ENCODE measurements around the gene ELF4.

The ELF4 gene

DNA sequence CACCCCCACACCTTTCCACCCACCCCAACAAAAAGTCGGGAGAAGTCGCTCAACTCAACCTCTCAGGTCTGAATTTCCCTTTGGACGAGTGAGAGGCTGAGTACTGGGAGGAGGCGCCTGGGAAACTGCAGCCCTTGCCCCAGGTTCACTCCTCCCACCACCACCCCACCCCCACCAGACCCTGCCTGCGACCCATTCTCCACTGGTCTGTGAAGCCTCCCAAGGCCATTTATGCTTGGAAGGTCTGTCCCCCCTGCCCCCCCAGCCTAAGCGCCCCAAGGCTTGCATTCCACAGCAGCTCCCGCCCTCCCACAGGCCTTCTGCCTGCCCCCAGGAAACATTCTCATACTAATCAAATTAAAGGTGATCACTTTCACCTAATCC is 27.2 kb downstream of the ELF4 start:
- DNase-seq = no peak

DNA sequence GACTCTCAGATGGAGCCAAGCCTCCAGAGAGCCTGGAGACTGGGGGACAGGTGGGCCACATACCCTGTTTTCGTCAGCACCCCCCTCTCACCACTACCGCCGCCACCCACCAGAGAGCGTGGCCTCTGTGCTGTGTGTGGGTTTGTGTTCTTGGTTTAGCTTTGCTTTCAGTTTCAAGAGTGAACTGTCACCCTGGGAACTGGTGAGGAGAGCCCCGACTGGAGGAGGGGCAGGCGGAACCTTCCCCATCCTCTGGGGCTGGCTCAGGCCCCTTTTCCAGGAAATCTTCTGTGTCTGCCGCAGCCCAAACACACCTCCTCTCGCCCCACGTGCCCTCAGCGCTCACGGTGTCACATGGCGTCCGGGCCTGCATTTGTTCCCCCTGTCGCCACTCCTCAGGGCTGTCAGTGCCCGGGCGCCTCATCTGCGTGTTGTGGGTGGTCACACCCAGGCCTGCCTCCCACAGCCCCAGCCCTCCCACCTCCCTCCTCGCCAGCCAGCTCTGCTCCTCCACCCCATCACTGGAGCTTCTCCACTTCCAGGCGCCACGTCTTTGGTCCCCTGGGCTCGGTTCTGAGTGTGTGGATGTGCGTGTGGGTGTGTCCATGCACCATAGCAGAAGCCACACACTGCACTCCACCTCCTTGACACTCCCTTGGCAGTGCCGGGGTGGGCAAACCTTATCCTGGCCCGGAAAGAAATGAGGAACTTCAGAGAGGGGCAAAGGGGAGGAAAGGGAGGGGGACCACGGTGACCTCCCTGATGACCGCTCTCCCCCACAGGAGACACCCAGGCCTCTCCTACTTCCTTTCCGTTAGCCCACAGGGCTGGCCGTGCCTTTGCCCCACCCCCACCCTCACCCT is 27.8 kb downstream of the ELF4 start:
- DNase-seq = no peak

DNA sequence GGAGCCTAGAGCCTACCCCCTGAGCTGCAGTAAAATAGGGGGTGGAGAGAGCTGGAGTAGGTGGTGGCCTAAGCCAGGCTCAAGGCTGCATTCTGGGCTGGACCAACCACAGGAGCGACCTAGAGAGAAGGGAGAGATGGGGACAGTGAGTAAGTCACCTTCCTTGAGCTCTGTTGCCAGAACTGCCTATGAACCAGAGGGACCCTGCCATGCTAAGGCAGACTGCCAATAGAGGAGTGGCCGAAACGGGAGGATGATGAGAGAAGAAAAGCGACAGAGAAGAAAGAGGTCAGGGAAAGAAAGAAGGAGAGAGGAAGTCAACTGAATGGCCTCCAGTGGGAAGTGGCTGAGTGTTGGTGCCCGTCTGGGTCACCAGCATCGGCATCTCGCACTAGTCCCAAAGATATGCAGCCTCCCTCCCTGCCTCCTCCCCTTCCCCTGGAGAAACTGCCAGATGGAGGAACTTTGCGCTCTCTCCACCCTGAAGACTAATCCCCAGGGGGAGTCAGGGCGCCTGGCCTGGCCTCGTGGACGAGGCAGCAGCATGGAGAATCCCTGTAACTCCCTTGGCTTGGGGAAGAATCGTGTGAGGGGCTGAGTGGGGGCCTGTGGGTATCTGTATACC is 28.8 kb downstream of the ELF4 start:
- peak; percentile 72 to 82 for DNase-seq

DNA sequence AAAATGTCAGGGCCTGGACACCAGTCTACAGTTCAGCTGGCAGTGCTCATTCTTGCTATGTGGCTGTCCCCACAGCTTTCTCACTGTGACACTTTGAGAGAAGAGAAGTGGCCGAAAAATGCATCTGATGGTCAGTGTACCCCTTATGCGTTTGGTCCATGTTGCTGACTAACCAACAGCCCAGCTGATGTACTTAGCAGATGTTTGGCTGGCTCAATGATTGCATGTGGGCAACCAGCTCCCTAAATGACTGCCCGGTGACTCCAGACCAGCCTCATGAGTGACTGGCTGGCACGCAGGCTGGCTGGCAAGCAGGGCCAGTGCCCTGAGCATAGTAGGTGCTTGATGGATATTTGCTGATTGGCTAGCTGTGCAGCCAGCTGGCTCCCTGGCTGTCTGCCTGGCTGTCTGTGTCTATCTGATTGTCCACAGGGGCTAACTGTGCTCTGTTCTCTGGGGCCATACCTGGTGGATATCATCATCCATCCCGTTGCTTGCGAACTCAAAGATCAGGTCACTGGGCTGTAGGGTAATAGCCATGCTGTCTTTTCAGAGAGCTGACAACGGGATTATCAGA is 29.4 kb downstream of the ELF4 start:
- no peak for DNase-seq

DNA sequence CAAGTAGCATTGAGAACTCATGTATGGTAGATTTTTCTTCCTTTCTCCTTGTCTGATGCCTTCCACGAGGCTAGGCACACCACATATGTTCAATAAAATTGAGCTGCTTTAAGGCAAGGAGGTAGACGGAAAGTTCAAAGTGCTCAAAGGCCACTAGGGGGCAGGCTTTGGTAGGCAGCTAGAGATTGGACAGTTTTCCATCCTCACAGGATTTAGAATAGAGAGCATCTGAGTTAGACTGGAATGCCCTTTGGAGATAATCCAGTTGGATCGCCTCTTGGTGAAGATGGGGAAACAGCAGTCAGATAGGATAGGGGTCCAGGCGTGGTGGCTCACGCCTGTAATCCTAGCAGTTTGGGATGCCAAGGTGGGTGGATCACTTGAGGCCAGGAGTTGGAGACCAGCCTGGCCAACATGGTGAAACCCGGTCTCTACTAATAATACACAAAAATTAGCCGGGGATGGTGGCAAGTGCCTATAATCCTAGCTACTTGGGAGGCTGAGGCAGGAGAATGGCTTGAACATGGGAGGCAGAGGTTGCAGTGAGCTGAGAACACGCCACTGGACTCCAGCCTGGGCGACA is 30.4 kb downstream of the ELF4 start:
- DNase-seq = peak; percentile 85 to 88

DNA sequence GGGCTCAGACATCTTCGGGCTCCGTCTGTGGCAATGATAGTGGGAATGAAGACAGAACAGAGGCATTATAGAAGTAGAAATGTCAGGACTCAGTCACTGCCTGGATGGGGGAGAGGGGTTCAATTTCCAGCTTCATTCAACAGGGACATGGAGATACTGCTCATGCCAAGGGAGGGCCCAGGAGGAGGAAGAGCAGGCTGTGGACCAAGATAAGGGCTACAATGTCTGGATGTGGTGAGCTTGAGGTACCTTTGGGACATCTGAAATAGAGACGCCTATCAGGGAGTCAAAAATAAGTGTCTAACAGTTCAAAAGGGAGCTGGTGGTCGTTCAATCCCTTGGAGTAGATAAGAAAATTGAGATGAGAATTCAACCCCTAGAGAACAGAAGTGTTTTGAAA is 34.5 kb downstream of the ELF4 start:
- no peak for DNase-seq

DNA sequence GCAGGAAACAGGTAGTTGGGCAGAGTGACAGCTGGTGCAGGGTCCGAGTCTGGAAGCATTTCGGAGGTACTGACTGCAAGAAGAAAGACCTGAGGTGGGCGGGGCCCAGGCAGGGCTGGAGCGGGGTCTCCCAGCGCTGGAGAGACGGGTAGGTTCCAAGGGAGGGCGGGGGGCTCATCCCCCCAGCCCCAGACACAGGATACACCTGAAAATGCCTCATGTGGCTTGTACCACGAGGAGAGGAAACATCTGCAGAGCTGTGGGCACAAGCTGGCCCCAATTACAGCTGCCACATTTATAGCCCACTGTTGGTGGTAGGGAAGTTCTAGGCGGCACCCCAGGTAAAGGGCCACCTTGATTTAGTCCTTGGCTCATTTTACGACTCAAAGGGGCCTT is 38.0 kb downstream of the ELF4 start:
- no peak for DNase-seq

DNA sequence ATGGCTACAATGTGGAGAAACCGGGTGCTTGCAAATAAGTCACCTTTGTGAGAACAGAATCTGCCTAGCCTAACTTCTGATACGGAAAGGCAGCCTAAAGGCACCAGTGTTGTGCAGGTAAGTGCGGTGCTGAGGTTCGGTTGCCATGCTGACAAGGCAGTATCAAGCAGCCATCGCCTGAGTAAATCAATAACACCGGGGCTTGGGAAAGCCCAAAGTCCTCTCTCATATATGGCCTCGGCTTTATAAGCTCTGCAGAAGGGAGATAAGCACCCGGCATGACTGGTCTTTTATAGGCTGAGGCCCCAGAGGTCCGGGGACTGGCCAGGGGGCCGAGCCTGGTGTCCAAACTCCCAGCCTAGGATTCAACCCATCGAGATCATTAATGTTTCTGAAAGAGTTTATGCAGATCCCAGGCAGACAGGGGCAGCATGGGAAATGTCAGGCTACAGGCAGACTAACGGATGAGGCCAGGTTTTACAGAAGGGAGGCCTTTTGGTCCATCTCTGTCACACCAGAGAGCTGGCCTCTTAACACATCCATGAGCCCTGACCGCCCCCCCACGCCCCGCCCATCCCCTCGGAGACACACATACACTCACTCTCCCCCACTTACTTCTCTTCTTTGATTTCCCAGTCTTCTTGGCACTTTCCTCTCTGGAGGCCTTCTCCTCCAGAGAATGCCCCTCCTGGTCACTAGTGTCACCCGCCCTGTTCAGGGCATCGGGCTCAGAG is 38.5 kb downstream of the ELF4 start:
- no peak for DNase-seq

DNA sequence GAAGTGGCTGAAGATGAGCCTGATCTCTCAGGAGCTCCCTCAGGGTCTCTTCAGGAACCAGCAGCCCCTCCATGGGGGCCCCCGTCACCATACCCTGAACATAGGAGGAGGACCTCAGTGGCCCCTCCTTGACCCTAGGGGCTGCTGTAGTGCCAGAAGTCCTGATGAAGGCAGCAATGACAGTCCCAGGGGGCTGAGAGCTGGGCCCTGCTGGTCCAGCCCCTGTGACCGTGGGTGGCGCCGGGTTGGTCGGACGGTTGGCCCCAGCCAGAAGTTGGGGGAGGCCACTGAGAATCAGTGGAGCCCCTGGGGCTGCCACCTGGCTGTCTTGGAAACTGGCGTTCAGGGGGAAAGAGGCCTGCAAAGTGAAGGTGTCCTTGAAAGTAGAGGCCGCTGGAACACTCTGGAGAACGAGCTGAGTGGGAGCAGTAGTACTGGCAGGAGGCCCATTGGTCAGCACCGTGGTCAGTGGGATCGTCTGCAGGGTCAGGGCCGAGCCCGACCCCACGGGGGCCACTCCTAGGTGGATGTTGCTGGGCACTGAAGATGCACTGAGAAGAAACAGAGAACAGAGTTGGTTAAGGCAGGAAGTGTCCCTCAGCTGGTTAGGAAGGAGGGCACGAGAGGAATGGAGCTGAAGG is 43.2 kb downstream of the ELF4 start:
- DNase-seq = no peak

DNA sequence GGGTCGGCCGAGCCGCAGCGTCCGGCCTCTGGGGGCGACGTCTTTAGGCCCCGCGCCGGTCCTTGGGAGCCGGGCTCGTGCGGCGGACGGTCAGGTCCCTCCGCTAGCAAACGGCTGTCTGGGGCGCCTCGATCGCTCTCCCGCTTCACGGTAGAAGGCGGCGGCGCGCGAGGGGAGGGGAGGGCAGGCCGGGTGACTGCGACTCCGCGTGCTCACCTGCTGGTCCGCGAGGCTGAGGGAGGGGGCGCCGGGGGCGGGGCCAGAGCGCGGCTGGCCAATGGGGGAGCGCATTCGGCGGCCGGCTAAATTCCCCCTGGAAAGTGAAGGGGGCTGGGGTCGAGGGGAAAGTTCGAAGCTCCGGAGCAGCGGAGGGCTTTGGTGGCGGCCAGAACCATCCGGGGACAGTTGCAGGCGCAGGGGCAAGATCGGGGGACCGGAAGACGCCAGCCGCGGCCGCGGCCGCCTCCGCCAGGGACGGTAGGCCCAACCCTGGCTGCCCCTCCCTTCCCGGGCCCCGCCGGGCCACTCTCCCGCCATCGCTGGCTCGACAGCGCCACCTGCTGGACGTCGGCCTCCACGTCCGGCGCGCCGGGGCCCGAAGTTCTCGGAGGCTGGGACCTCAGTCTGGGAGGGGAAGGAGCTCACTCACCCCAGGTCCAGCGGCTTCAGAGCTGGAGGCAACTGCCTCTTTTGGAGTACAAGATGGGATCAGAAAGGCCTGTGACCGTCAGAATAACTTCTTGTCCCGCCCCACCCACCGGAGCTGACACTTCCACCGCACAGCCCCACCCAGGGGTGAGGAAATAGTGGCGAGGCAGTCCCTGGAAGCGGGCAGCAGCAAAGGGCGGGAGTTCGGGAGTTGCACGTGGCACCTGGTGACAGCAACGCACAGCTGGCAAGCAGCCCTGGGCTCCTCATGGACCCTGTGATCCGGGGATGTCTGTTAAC is 49.9 kb downstream of the ELF4 start:
- DNase-seq = peak; percentile 58 to 72

DNA sequence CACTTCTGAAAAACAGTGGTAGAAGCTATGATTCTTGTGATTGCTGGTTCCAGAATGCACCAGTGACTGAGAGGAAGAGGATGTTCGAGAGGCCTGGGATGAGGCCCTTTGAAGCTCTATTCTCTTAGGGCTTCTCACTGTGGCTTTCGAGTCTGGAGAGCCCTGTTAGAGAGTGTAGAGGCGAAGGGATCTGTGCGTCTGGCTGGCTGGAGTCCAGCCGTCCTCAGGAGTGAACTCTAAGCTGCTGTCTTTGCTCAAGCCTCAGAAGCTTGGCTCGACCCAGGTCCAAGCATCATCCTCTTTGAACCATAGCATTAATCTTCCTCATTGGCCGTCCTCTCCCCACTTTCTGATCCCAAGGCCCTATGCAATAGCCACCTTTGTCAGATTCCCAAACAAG is 51.6 kb downstream of the ELF4 start:
- no peak for DNase-seq

DNA sequence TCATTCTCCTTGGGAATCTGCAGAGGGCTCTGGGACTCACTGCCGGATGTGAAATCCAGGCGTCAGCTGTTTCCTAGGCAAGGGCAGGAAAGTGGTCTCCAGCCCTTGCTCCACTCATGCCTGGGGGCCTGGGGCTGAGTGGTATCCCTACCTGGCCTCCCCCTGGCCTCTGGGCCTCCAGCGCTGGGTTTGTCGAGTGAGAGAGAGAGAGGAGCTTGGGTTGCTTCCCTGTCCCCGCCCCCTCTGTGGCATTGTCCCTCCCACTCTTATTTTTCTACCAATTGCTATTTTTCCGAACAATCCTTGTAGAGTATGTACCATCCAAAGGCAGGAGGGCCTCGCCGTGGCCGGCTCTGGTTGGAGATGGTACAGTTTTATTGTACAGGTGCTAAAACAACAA is 53.1 kb downstream of the ELF4 start:
- DNase-seq = no peak

DNA sequence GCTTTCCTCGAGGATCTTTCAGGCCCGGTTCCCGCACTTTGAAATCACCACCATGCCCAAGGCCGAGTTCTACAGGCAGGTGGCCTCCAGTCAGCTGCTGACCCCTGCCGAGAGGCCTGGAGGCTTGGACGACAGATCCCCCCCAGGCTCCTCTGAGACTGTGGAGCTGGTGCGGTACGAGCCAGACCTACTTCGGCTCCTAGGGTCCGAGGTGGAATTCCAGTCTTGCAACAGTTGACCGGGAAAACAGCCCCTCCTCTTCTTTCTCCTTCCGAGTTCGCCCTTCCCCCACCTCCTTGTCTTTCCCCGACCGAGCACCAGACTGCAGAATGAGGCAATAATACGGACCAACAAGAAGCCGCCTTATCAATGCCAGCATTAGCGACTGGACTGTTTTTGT is 54.4 kb downstream of the ELF4 start:
- DNase-seq = no peak

DNA sequence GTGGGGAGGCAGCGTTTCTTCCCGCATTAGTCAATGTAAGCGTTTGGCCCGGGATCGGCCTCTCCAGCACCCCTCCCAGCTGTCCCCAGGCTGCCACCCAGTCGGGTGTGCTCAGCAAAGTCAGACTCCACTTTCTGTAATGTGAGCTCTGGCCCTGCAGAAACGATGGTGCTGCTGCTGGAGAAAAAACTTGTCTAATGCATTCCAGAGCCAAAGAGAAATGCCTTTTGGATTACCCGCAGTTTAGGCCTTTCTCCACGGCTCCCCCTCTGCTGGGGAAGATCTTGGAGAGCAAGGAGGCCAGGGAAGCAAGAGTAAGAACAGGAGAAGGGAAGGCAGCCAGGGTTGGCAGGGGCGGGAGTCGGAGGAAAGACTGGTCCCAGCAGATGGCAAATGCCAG is 55.2 kb downstream of the ELF4 start:
- DNase-seq = no peak

DNA sequence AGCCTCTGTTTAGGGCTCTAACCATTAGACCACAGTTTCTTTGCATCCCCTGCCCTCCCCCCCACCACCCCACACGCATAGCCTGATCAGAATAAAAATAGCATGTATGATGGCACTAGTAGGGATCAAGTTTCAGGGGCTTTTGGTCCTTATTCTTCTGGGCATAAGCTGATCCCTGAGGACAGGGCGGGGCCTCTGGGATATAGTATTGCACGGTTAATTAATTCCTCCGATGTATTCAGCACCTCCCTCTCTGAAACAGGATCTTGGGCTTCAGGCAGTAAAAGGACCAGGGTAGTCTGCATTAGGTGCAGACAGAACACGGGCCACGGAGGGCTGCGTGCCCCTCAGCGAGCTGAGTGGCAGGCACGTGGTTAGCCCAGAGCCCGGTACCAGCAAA is 57.1 kb downstream of the ELF4 start:
- peak; percentile 17 to 77 for DNase-seq

DNA sequence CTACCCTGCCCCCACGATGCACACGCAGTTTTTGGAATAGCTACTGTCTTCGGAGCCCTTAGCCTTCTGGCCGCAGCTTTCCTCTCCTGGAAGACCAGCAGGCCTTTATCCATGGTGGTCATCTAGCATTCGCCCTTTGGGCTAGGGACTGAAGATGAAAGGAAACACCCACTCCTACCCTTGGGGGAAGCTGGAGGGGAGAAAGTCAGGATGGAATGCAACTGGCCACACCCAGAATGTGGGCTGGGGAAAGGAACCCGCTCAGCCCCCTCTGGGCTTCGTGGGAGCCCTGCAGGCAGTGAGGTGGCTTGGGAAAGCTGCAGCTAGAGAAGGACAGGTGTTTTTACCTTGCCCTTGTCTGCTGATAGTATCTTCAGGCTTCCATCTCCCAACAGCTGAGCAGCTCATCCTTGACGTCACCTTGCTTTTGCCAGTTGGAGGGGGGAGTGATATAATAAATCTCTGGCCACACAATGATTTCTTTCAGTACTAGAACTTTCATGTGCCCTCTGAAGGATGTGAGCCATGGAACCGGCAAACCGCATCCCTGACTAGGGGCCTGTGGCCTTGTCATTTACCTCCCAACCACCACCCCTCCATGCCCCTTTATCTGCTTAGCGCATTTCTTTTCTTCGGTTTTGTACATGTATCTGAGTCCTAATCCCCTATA is 59.0 kb downstream of the ELF4 start:
- no peak for DNase-seq

DNA sequence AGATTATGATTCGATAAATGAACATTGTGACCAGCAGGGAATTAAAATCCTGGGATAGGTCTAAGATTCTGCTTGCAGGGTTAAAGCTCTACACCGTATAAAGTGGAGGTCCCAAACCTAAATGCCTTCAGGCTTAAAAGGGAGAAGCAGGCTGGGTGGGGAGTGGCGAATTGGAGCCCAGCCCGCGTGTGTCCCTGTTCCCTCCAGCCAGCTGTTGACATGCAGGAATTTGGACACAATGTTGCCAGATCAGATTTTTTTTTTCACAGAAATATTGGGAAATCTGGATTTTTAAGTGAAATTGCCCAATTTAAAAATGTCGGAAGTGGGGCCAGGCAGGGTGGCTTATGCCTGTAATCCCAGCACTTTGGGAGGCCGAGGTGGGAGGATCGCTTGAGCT is 60.5 kb downstream of the ELF4 start:
- no peak for DNase-seq

DNA sequence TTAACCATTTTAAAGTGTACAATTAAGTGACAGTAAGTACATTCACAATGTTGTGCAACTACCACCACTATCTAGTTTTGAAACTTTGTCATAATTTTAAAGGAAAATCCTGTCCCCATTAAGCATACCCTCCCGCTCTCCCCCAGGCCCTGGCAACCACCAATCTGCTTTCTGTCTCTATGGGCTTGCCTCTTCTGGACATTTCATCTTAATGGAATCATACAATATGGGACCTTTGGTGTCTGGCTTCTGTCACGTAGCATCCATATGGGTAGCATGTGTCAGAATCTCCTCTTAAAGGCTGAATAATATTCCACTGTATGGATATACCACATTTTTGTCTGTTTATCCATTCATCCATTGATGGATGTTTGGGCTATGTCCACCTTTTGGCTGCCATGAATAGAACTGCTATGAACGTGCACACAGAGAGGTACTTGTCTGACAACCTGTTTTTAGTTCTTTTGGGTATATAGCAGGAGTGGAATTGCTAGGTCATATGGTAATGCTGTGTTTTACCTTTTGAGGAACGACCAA is 61.5 kb downstream of the ELF4 start:
- DNase-seq = no peak

DNA sequence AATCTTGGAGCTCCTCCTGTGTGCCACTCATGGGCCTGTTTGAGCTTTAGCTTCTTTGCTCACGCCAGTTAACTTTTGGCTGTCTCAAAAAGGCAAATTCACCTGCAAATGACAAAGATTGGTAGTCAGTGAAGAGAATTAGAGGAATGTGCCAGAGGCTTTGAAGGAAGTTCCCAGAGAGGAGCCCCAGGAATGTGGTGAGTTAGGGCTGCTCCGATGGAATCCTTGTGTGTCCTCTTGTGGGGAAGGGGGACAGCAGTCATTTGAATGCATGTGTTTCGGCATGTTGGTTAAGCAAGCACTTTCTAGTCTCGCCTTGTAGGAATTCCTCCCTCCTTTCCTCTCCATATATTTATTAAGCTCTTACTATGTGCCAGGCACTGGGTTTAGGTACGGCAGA is 62.9 kb downstream of the ELF4 start:
- no peak for DNase-seq

DNA sequence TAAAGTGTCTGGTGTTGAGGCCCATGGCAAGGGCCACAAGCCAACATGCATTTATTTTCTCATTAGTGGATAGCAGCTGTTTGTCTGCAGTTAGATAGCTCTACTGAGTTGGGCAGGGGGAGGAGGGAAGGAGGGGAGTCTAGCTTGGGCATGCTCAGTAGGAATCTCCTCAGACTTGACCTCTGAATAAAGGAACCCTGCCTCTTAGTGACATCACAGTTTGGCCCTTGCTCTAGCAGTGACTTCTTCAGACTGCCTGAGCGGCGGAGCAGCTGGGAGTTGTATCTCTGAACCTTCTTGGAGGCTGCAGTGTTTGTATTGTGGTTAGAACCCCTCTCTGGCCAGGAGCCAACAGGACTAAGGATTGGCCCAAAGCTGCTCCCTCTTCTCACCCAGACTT is 70.5 kb downstream of the ELF4 start:
- DNase-seq = no peak

DNA sequence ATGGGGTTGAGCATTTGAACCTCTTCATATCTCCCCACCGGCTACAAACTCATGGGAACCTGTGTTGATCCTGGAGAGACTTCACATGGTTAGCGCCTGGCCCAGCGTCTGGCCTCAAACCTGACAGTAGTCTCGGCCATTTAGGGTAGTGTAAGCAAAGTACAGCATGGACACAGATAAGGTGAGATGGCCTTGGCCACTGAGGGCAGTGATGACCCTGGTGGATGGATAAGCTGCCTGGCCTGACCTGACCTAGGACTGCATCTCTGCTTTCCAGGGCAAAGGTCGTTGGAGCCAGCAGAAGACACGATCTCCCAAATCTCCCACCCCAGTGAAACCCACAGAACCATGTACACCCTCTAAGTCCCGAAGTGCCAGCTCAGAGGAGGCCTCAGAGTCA is 76.1 kb downstream of the ELF4 start:
- DNase-seq = no peak

Data from NCI-H524 (cell line).